ENCODE data around the gene TSTD2. TPM values are rescaled to one million over a fixed set of nuclear protein-coding genes. Genes with fewer than 3 reads are reported as not detected.
A peak's percentile ranks its signal among the peaks of the same experiment; 100 is the strongest.

The TSTD2 gene
- polyA plus RNA-seq, 3 donors, result 30.3 to 43.0 (median 32.2) TPM

GRCh38 chr9:97556036-97556720 lies 77.0 kb downstream of the TSTD2 start:
- DNase-seq (ENCODE audit: extremely low read depth in 1 of 11, low read depth in 9 of 11, low spot score in 4 of 11), result no peak

- DNase-seq (ENCODE audit: extremely low read depth in 1 of 11, low read depth in 9 of 11, low spot score in 4 of 11), result peak in 3 of 11 donors; percentile 9 to 27 (median 21)
Measured at GRCh38 chr9:97555164-97555563, 78.0 kb downstream of the TSTD2 start.

GRCh38 chr9:97554566-97555075 lies 78.5 kb downstream of the TSTD2 start:
- DNase-seq (ENCODE audit: extremely low read depth in 1 of 11, low read depth in 9 of 11, low spot score in 4 of 11), result no peak

- no peak for DNase-seq (ENCODE audit: extremely low read depth in 1 of 11, low read depth in 9 of 11, low spot score in 4 of 11)
Measured at GRCh38 chr9:97553841-97554240, 79.3 kb downstream of the TSTD2 start.

GRCh38 chr9:97553141-97553540 lies 80.0 kb downstream of the TSTD2 start:
- DNase-seq (ENCODE audit: extremely low read depth in 1 of 11, low read depth in 9 of 11, low spot score in 4 of 11), result no peak

GRCh38 chr9:97551308-97551707 lies 81.9 kb downstream of the TSTD2 start:
- DNase-seq (ENCODE audit: extremely low read depth in 1 of 11, low read depth in 9 of 11, low spot score in 4 of 11), result no peak

- DNase-seq (ENCODE audit: extremely low read depth in 1 of 11, low read depth in 9 of 11, low spot score in 4 of 11), result no peak
Measured at GRCh38 chr9:97550386-97550785, 82.8 kb downstream of the TSTD2 start.

Other genes starting within 250 kb of the TSTD2 start
- gene TDRD7, start 221.3 kb downstream of the TSTD2 start, polyA plus RNA-seq (ENCODE audit: insufficient read length in 3 of 3), result 1 to 10 TPM; 7.1 to 8.0 (median 7.7) TPM
- gene TMOD1, start 131.7 kb downstream of the TSTD2 start, polyA plus RNA-seq (ENCODE audit: insufficient read length in 3 of 3), result 1 to 10 TPM in 2 of 3 donors, under 1 TPM in 1; 0.67 to 2.7 (median 1.8) TPM
- gene NCBP1, start 453 bp upstream of the TSTD2 start, polyA plus RNA-seq (ENCODE audit: insufficient read length in 3 of 3), result 10 to 100 TPM; 47.2 to 54.9 (median 49.8) TPM
- 10 to 100 TPM; 33.7 to 41.8 (median 35.8) TPM for gene XPA, start 64.0 kb upstream of the TSTD2 start, polyA plus RNA-seq (ENCODE audit: insufficient read length in 3 of 3)
- under 1 TPM in 1 of 3 donors, not detected in 2; 0.06 TPM for gene FOXE1, start 219.9 kb upstream of the TSTD2 start, polyA plus RNA-seq (ENCODE audit: insufficient read length in 3 of 3)

All from renal cortex interstitium (tissue), 11 donors.